ENCODE data around the gene AGRN.
"Not testable (repeated sequence)": the region's sequence is repeated elsewhere in the genome, so short reads cannot be mapped to it uniquely, and the experiment has no call there.

The AGRN gene

DNA sequence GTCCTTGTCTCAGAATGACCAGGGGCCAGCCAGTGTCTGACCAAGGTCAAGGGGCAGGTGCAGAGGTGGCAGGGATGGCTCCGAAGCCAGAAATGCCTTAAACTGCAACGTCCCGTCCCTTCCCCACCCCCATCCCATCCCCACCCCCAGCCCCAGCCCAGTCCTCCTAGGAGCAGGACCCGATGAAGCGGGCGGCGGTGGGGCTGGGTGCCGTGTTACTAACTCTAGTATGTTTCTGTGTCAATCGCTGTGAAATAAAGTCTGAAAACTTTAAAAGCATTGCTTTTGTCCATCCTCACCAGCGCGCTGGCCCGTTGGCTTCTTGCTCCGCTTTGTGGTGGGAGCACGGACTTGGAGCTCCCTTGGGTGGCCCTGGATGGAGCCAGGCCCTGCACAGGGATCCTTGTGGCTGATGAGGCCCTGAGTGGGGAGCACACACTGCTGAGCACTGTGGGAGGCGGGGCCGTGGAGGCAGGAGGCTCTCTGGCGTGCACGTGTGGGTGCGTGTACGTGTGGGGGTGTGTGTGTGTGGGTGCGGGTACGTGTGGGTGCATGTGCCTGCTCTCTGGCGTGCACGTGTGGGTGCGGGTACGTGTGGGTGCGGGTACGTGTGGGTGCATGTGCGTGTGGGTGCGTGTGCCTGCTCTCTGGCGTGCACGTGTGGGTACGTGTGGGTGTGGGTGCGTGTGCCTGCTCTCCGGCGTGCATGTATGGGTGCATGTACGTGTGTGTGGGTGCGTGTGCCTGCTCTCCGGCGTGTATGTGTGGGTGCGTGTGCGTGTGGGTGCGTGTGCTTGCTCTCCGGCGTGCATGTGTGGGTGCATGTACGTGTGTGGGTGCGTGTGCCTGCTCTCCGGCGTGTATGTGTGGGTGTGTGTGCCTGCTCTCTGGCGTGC, 36.2 kb downstream of the AGRN start:
- no peak for DNase-seq

DNA sequence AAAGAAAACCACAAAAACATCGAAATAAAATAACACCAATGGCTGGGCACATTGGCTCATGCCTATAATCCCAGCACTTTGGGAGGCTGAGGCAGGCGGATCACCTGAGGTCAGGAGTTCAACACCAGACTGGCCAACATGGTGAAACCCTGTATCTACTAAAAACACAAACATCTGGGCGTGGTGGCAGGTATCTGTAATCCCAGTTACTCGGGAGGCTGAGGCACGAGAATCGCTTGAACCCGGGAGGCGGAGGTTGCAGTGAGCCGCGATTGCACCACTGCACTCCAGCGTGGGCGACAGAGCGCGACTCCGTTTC, 37.8 kb downstream of the AGRN start:
- not testable (repeated sequence) for DNase-seq

DNA sequence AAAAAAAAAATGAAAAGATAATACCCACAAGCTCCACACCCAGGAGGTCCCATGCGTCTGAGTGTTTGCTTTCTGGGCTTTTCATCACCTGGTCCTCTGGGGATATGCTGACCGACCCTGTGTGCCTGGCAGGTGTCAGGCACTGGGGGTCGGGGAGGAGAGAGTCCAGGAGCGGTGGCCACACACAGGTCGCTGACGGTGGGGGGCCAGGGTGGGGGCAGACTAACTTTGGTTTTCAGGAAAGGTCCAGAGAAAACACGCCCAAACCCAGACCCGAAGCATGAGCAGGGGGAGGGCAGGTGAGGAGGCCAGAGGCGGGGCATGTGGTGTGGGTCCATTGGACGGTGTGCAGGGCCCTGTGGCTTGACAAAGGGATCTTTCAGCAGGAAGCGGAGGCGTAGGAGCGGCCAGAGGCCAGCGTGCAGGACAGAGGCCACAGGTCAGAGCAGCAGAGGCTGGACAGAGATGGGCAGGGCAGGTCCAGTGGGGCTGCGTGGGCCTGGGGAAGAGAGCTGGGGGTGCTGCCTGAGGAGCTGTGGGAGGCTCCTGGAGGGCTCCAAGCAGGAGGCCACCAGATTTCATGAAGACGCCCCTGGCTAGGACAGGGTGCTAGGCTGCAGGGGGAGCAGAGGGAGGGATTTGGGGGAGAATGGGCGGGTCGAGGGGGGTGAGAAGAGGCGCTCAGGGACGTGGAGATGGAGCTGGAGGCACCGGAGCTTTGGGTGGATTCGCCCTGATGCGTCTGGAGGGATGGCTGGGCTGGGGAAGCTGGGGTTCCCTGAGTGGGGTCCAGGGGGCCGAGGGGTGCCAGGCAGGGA, 38.4 kb downstream of the AGRN start:
- DNase-seq: no peak

DNA sequence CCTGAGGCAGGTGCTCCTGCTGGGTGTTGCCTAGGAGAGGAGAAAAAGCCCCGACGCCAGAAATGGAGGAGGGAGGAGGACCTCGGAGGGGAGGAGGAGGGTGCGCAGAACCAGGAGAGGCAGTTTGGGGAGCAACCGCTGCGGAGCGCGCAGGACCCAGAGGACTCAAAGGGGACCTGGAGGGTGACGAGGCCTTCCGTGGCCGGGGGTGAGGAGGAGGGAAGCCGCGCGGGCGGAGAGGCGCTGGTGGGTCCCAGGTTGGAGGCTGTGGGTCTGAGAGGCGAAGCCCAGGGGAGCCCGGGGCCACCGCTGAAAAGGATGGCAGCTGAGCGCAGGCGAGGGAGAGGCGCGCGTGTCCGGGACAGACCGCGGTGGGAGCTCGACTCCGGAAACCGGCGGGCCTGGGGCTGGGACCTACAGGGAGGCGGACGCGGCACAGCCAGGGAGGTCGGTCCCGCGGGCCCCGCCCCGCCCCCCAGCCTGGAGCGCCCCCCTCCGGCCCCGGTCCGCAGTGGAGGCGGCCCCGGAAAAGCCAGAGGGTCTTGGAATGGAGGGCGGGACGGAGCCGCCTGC, 39.1 kb downstream of the AGRN start:
- DNase-seq: peak; percentile 37

DNA sequence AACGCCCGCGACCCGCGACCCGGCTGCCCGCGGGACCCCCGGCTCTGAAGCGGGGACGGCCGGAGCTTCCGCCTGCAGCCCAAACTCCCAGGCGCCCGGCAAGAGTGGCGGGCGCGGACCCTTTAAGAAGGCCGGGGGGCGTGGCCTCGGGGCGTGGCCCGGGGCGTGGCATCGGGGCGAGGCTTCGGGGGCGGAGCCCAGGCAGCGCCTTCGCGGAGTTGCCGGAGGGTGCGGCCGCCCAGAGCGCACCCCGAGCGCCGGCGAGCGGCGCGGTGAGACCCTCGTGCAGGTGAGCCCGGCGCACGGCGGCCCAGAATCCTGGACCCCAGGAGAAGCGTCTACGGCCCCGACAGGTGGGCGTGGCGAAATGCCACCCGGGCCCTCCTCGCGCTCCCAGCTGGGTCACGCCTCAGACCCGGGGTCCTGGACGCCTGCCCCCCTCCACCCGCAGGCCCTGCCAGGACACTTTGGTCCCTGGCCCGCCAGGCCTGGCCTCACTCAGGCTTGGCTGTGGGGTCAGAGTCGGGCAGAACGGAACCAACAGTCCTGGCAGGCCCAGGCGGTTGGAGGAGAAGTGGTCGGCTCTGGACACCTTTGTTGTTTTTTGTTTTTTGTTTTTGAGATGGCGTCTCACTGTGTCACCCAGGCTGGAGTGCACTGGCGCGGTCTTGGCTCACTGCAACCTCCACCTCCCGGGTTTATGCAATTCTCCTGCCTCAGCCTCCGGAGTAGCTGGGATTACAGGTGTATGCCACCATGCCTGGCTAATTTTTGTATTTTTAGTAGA, 39.8 kb downstream of the AGRN start:
- peak; percentile 90 for DNase-seq

DNA sequence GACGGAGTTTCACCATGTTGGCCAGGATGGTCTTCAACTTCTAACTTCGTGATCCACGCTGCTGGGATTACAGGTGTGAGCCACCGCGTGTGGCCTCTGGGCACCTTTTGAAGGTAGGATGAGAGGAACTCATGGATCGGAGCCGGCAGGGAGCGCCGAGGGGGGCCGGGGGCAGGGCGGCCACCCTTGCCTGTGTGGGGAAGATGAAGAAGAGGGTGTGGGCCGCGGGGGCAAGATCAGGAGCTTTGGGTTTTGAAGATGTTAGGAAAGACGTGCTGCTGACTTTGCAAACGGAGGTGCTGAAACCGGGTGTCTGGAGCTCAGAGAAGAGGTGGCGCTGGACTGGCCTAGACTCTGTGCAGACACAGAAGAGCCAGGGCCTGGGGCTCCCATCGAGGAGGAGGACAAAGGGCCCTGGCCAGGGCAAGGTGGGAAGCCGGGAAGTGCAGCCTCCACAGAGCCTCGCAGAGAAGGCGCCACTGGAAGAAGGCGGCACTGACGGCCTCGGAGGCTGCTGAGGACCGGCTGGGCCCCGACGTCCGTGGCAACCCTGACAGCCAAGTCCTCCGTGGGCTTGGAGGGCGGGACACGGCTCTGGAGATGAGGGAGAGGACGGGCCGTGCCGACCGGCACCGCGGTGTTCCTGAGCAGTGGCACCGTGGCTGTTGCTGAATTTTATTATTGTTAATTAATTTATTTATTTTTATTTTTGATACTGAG, 40.5 kb downstream of the AGRN start:
- DNase-seq: no peak

DNA sequence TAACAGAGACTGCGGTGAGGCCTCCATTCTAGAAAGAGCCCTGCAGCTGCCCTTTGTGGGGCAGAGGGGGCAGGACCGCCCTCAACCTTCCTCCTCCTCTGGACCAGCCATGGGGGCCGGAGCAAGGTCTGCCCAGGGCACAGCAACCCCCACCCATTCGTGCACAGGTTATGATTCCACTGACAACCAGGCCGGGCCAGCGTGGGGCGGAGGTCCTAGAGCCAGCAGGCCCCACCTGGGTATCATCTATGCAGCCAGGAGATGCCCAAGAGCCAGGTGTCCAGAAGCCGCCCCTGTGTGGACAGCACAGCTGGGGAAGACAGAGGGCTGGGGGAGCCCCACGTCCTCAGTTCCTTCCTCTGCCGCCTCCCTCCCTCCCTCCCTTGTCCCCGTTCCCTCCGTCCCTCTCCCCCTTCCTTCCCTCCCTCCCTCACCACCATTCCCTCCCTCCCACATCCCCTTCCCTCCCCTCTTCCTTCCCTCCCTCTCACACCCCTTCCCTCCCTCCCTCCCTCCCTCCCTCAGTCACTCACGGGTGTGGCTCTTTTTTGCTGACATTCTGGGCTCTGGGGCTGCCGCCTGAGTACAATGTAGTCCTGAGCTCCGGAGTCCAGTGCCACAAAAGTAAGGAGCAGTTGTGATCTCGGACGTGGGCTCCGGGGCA, 41.9 kb downstream of the AGRN start:
- no peak for DNase-seq

DNA sequence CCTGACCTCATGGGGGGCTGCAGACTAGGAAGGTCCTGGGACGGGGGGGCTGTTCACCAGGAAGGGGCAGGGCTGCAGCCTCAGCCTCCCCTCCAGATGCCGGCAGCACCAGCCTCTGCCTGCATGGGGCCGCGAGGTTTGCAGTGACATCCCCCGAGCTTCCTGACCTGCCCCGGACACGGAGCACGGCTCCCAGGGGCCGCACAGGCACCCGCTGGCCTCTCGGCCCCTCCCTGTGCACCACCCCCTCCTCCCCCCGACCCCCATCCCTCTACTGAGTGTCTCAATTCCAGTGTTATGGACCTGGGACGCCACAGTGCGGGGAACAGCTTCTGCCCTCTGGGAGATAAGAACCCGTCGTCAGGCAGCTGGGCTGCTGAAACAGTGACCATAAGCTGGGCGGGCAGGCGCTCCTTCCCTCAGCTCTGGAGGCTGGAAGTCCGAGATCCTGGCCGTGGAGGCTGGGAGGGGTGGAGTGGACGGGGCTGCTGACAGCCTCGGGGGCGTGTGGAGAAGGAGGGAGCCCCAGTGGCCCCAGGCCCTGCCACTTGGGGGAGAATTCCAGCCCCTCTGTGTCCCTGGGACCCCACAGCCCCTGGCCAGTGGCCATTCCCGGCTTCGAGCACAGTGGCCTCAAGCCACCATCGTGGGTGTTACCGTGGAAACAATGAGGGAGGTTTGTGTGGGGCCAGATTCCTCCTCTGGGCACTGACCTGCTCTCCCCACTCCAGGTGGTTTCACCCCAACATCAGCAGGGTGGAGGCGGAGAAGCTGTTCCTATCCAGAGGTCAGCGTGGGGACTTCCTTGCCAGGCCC, 42.6 kb downstream of the AGRN start:
- DNase-seq: no peak

DNA sequence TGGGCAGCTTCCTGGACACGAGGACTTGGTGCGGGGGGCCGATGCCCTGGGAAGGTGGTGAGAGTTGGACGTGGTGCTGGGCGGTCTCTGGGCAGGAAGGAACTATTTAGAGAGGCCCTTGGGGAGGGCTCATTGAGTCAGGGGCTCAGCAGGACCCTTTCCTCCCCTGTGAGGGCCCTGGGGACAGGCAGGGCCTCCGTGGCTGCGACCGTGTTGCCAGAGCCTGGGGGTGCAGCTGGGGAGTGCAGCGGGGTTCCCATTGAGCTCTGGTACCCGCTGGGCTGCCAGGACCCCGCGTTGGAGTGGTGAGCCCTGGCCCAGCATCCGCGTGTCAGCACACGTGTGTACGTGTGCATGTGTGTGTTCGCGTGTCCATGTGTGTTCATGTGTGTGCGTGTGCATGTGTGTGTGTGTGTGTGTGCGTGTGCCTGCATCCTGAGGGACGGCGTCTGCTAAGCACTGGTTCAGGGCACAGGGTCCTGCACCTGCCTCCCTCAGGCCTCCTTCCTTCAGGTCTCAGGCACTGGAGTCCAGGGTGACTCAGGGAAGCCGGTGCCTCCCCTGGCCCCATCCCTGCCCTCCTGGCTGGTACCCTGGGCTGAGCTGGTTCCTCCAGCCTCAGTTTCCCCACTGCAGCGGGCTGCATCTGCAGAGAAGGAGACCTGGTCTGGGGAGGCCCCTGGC, 43.5 kb downstream of the AGRN start:
- no peak for DNase-seq

DNA sequence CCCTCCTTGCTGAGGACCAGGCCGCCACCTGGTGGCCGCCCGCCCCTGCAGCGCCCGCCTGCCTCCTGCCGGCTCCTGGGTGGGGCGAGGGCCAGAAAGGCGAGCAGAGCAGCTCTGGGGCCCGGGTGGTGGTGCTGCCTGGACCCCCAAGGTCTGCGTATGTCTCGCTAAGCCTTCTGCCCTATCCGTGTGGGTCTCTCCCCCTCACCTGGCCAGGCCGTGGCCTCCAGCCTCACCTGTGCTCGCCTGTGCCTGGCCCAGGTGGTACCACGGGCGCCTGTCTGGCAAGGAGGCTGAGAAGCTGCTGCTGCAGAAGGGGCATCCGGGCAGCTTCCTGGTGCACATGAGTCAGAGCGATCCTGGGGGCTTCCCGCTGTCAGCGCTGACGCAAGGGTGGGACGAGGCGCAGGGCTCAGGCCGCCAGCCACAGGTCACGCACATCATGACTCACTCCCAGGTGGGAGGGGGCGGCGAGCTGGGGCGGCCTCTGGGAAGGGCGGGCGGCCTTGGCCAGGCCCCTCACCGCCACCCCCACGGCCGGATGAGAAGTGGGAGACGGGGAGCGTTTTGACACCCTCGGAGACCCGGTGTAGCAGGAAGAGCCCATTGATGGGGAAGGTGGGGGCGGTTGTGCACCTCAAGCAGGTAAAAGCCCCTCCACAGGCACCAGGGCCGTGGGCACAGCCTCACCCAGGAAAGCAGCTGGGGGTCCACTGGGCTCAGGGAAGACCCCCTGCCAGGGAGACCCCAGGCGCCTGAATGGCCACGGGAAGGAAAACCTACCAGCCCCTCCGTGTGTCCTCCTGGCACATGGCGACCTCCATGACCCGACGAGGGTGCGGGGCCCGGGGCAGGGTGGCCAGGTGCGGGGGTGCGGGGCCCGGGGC, 44.3 kb downstream of the AGRN start:
- DNase-seq: peak; percentile 79

DNA sequence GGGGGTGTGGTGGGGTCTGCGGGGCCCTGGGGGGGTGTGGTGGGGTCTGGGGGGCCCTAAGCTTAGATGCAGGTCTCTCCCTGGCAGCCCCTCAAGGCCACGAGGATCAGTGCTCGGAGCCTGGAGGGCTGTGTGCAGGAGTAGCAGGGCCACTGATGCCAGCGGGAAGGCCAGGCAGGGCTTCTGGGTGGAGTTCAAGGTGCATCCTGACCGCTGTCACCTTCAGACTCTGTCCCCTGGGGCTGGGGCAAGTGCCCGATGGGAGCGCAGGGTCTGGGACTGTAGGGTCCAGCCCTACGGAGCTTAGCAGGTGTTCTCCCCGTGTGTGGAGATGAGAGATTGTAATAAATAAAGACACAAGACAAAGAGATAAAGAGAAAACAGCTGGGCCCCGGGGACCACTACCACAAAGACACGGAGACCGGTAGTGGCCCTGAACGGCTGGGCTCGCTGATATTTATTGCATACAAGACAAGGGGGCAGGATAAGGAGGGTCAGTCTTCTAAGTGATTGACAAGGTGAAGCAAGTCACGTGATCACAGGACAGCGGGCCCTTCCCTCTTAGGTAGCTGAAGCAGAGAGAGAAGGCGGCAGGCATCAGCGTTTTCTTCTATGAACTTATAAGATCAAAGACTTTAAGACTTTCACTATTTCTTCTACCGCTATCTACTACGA, 45.5 kb downstream of the AGRN start:
- no peak for DNase-seq

DNA sequence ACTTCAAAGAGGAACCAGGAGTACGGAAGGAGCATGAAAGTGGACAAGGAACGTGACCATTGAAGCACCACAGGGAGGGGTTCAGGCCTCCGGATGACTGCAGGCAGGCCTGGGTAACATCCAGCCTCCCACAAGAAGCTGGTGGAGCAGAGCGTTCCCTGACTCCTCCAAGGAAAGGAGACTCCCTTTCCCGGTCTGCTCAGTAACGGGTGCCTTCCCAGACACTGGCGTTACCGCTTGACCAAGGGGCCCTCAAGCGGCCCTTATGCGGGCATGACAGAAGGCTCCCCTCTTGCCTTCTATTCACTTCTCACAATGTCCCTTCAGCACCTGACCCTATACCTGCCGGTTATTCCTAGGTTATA, 46.0 kb downstream of the AGRN start:
- not testable (repeated sequence) for DNase-seq

DNA sequence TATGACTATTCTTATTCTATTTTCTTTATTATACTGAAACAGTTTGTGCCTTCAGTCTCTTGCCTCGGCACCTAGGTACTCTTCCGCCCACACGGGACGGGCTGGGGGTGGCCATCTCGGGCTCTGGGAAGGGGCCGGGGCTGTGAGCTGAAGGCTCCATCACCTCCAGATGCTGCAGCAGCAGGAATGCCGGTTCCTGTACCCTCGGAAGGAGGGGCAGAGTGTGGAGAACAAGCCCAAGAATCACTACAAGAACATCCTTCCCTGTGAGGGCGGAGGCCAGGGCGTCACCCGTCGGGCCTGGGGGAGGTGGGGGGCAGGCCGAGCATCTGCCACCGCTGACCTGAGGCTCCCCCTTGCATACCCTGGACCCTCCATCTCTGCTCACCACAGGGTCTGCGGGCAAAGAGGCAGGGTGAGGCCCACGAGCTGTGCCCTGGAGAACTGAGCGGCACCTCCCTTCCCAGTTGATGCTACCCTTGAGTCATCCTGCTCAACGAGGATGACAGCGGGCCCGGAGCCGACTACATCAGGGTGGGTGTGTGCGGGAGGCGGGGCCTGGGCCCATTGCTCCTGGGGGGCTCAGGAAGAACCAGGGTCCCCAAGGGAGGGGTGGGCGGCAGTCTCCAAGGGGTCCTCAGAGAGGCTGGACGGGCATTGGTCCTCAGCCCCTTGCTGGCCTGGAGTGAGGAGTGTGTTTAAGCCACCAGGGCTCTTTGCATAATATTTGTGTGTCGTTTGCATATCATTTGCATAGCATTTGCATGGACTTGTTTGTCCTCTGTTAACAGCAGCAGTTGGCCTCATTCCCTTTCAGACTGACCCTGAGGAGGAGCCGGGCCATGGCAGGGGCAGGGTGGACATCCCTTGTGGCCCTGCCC, 46.7 kb downstream of the AGRN start:
- DNase-seq: no peak

DNA sequence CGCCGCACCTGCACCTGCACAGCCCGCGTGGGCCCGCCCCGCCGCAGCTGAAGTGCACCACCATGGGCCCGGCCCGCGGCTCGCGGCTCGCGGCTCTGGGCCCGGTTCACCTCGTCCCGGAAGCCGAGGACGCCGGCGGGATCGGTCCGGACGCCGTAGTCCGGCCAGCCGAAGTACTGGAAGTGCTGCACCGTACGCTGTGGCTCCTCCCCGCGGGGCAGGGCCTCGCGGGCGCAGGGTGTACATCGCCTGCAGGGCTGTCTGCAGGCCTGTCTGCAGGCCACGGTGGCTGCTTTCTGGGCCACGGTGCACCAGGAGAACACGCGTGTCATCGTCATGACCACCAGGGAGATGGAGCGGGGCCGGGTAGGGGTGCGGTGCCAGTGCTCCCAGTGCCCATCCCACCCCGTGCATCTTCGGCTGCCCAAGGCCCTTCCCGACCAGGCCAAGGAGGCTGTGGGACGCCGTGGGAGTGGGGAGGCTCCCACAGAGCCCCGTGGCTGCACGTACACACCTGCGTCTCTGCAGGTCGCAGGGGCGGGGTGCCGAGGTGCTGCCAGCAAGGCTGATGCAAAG, 47.5 kb downstream of the AGRN start:
- DNase-seq: no peak

DNA sequence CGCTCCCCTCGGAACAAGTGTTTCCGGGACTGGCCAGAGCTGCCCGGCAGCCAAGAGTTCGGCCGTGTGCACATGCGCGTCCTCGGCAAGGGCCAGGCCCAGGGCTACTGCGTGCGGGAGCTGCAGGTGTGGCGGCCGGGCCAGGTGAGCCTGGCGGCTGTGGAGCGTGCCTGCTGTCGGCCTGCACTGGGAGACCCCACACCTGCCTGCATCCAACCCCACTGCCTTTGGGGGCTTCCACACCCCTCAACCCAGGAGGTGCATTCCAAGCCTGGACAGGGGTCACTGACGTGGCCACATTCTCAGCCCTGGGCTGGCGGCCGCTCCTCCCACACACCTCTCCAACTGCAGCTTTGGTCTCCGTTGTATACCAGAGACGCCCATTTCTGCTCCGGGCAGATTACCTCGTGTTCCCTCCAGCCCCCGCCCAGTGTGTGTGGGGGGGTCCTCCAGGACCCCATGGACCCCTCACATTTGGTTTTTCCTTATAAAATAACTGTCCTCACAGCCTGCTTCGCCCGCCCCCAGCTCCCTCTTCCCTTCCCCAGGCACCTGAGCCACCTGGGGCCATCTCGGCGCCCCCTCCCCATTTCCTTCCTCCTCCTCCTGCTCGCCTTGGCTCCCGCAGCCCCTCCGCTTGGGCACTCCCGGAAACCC, 48.1 kb downstream of the AGRN start:
- DNase-seq: no peak

DNA sequence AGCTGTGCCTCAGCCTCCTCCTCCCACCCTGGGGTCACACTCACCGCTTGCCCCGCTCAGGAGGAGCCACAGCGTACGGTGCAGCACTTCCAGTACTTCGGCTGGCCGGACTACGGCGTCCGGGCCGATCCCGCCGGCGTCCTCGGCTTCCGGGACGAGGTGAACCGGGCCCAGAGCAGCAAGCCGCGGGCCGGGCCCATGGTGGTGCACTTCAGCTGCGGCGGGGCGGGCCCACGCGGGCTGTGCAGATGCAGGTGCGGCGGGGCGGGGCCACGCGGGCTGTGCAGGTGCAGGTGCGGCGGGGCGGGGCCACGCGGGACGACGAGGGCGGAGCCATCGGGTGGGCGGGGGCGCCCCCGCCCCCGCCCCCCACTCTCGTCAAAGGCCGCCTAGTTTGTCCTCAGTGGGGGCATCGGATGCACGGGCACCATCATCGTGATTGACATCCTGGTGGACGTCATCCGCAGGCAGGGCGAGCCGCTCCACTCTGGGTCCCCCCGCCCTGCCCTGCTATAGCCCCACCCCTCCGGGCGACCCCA, 48.7 kb downstream of the AGRN start:
- DNase-seq: peak; percentile 74
